HG02642 (cell line): ENCODE measurements around the gene NCAPG2.

Source experiments
- ATAC-seq: cut with Tn5 transposase; IDR thresholded peaks from one replicate; pipeline ENCODE4 v1.9.1; 2021; ENCODE audit warnings: mild to moderate bottlenecking; ENCODE audit not compliant: unreplicated experiment, poor library complexity

Gene NCAPG2

DNA sequence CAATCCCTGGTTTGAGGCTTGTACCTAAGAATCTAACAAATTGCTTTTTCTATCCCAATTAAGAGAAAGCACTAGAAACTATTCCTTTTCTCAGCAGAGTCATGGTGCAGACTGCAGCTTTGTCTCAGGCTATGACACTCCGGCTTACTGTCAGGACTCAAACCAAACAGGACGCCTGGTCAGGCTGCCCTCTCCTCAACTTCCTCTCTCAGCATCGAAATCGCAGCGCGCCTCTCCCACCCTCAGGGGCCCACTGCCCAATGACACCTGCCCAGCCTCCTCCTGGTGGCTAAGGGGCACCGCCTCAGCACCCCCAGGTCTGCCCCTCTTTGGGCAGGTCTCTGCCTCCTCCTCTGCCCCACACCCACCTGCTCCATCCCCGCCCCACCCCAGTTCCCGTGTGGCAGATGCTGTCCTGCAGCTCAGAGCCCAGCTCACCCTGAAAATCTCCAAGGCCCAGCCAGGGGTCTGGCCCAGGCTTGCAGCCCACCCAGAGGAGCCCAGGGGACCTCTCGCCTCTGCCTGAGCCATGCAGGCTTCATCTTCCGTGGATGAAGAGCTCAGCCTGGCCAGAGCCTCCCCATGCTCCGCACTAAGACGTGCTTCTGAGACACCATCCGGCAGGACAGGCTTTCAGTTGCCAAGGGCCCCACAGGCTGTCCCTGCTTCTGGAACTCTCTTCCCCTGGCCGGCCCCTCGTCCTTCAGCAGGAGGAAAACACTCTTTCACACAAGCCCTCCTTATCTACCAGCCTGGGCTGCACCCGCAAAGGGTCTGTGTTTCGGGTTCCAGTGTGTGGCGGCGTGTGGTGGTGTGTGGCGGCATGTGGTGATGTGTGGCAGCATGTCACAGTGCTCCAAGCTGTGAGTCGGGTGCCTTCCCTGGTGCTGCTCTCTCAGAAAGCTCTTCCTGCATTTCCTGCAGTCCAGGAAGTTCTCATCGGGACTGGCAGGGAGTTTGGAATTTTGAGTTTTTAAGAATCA lies 100.5 kb downstream of the NCAPG2 start:
- no peak for ATAC-seq

DNA sequence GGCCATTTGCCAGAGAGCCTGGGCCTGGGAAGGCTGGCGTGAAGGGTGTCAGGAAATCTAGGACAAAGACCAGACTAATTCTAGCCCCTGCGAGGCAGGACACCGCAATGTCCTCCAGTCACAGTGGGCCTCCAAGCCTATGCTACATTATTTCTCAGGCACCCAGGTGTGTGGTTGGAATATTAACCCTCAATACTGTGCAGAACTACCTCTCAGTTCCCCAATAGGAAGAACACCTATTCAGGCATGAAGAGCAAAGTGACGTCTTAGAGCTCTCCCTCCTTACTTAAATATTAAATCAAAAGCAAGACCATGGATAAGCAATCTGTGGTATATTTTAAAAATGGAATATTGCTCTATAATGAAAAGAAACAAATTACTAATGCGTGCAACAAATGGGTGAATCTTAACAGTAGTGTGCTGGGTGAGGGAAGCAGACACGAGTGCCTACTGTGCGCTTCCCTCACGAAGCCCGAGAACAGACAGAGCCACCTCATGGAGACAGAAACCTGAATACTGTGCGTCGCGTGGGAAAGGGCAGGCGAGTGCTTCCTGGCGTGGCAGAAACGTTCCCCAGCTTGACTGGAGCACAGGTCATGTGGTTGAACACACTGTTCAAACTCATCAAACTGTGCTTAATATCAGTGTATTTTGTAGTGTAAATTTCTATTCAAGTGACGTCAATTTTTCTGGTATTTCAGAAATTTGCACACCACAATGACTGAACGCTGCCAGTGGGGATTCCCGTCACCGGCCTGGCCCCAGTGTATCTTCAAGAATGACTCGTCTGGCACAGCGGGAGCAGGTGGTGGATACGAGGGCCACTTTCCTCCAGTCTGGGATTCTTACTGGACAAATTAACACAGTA lies 101.5 kb downstream of the NCAPG2 start:
- no peak for ATAC-seq

DNA sequence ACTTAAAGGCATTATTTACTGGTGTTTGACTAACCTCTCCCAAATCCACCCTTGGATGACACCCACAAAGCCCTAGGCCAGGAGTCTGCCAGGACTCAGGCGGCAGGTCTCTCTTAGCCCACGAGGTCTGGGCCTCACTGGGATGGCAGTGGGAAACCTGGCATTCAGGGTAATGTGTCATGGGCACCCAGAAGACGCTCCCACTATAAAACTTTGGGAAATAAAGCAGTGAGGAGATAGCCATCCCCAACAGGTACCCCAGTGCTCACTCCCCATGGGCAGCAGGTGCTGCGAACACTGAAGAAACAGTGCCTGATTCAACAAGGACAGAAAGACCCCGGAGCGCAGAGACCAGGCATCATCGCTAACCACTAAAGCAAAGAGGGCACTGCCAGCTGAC lies 102.6 kb downstream of the NCAPG2 start:
- no peak for ATAC-seq

DNA sequence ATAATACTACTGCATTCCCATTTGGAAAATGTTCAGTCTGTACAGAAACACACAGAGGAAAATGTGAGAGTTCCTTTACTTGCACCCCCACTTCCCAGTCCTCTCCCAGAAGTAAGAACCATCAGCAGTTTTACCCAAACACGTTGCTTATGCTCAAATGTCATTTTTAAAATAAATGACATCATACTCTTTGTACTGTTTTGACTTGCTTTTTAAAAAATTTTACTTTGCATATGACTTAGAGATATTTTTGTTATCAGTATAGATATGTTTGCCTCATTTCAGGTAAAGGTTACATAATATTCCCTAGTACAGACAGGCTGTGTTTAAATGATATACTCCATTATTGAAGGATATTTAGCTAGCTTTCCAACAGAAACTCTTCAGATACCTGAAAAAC lies 103.5 kb downstream of the NCAPG2 start:
- ATAC-seq = no peak

DNA sequence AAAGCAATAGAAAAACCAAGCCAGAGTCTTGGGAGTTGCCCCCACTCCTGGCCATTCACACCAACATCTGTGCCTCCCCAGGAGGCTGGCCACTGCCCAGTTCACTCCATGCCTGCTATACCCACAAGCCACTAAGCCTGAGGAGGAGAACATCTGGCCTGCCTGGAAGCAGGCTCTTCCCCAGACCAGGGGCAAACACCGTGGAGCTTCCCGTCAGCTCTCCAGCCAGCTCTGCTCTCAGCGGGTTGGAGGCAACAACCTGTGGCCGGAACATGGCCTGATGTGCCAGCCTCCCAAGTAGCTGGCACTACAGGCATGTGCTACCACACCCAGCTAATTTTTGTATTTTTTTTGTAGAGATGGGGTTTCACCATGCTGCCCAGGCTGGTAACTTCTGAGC lies 107.9 kb downstream of the NCAPG2 start:
- ATAC-seq = no peak

DNA sequence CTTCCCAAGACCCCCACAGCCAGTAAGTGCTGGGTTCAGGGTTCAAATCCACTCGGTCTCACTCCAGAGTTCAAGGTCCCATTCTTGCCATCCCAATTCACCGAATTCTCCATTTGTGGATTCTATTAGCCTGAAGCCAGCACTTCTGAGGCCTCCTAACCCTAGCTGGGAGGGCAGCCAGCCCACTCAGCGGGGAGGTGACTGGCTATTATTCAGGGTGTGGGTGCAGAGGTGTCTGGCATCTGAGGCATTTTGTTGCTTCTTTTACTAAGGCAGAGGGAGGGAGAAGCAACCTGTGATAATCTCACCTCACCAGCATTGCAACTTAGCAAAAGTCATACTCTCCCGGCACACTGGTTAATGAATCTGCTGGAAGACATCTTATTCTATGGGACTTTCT lies 108.3 kb downstream of the NCAPG2 start:
- no peak for ATAC-seq

DNA sequence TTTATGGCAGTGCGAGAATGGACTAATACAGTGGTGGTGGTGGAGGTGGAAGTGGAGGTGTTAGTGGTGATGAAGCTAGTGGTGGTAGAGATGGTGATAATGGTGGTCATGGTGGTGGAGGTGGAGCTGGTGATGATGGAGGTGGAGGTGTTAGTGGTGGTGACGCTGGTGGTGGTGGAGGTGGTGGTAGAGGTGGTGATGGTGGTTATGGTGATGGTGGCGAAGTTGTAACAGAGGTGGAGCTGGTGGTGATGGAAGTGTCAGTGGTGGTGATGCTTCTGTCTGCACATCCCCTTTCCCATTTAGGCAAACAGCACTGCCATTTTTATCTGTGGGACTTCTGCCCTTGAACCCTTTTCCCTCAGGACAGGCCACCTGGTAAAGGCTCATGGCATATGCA lies 109.5 kb downstream of the NCAPG2 start:
- no peak for ATAC-seq

DNA sequence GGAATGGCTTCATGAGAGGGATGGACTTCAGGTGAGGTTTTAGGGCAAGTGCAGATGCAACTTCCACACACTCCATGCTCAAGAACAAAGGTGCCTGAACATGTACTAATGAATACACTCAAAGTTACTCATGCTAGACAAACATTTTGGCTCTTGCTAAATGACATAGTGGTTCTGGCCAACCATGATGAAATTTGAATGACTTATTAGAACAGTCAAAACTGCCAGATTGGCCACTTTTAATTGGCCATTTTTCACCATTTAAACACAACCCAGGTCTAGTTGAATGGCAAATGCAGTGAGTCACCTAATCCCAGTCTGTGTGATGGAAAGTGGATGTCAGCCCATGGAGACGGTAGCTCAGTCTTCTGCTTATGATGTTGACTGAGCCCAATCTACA lies 112.1 kb downstream of the NCAPG2 start:
- no peak for ATAC-seq

DNA sequence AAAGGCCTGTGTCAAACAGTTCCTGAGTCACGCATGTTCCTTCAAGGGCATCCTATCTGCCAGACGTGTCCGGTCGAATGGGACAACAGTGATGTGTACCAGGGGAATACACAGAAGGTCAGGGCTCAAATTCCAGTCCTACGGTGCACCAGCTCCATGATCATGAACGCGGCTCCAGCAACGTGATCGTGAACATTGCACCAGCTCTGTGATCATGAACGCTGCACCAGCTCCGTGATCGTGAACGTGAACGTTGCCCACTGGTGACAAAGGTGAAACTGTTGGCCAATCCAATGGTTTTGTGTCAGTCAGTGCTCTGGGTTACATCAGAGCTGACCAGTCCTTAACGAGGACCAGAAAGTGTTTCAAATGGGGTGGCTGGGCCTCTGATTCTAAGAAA lies 112.7 kb downstream of the NCAPG2 start:
- no peak for ATAC-seq

DNA sequence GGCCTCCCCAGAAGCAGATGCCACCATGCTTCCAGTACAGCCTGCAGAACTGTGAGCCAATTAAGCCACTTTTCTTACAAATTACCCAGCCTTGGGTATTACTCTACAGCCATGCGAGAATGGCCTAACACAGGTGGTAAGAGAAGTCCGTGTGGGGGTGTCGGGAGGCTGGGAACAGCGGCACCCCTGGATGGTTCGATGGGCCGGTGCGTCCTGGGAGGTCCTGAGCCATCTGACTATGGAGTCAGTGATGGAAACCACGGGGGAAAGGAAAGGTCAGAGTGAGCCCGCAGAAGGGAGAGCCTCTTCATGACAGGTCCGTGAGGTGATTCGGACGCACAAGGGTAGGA lies 114.4 kb downstream of the NCAPG2 start:
- no peak for ATAC-seq

DNA sequence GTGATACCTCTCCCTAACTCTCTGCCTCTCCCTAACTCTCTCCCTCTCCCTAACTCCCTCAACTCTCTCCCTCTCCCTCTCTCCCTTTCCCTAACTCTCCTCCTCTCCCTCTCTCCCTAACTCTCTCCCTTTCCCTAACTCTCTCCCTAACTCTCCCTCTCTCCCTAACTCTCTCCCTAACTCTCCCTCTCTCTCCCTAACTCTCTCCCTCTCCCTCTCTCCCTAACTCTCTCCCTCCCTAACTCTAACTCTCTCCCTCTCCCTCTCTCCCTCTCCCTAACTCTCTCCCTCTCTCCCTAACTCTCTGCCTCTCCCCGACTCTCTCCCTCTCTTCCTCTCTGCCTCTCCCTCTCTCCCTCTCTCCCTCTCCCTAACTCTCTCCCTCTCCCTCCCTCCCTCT lies 115.0 kb downstream of the NCAPG2 start:
- ATAC-seq = no peak

DNA sequence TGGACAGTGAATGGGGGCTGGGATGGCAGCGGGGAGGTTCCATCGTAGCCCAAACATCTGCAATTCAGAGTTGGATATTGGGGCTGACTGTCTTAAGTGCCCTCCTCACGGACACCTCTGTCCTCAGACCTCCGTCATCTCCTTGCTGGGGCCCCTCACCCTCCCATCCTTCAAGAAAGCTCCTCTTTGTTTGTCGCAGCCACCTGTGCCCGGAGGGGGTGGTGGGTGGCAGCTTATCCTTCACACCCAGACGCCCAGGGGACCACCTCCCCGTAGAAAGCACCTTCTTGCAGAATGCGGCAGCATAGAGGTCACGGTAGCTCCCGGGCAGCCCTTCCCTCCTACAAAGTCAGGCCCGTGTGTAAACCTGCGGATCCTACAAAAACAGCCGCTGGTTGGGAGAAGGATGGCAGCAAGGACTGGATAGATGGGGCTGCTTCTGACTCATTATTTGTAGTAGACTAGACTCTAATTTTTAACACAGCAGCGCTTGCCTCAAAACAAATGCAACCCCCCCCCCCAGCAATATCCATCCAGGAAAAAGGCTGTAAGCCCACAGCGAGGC lies 115.6 kb downstream of the NCAPG2 start:
- no peak for ATAC-seq

DNA sequence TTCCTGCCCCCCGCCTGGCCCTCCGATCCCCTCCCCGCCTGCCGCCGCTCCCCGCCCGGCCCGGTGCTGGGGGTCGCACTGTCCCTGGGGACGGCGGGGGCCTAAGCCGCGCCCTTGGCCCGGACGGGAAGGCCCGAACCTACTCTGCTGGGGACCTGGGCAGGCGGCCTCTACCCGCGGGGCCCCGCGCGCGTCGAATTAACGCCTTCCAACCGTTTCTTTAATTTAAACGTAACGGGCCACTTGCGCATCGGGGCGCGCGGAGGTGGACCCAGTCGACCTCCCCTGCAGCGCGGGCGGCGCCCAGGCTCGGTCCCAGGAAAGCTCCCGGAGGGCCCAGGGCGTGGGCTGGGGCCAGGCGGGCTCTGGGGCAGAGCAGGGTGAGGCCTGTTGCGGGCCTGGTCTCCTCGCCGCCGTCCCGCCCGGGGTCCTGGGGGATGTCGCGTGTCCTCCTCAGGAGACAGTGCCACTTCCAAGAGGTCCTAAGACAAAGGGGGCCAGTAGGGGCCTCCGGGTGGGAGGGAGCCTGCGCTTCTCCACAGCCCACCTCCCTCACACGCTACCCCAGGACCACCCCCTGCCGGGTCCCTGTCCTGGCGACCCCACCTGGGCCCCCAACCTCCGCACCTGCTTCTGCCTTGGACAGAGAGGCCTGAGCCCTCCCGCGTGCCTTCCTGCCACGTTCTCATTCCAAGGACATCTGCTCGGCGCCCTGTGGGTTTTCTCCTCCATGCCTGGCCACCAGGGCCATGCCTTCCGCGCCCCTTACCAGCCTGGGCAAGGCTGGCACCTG lies 116.3 kb downstream of the NCAPG2 start:
- ATAC-seq = peak; percentile 18

DNA sequence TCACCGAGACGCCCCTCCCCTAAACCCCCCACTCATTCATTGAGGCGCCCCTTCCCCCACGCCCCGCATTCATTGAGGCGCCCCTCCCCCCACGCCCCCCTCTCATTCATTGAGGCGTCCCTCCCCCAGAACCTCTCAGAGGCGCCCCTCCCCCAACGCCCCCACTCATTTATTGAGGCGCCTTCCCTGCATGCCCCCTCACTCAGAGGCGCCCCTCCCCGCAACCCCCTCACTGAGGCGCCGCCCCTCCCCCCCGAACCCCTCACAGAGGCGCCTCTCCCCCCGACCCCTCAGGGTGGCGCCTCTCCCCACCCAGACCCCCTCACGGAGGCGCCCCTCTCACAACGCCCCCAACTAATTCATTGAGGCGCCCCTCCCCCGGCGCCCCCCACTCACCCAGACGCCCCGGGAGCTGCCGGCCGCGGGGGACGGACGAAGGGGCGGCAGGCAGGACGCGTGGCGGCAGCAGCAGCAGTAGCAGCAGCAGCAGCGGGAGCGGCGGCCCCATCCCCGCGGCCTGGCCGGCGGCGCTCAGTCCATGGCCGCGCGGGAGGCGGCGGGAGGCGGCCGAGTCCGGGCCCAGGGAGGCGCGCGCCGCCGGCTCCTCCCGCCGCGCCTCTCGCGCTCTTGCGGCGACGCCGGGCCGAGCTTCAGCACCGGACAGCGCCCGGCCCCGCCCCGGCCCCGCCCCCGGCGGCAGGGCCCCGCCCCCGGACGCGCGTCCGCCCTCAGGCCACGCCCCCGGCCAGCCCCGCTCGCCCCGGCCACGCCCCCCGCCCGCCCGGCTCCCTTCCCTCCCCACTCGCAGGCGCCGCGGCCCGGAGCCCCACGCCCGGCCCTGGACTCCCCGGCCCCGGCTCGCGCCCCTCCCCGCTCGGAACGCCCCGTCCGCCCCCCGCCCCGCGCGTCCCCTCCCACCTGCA lies 117.2 kb downstream of the NCAPG2 start, which contains the start of gene PTPRN2:
TSS of gene PTPRN2 (minus strand) at position 662 of the 923 bp plus-strand sequence.
- ATAC-seq = peak; percentile 84

DNA sequence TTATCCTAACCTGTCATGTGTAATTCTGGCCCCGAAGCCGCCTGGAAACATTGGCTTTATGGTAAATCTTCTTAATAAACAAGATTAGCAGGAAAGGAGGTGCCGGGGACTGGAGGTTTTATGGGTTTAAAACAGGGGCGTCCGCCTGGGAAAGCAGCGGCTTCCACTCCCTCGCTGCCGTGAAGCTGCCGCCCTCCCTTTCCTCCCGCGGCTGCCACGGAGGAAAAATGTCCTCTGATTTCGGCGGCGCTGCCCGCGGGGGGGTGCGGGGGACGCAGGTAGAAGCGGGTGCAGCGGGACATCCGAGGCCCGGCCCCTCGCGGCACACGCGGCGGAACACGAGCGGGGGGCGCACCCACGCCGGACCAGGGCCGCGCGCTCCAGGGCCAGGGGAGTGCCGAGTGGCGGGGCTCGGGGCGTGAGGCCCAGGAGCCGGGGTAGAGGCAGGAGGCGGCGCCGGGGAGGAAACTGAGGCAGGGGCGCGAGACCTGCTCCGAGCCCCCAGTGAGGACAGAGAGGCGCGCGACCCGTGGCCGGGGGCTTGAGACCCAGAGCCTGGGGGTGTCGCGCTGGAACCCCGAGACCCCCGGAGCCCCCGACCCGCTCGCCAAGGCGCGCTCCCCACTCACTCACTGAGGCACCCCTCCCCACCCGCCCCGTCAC lies 118.0 kb downstream of the NCAPG2 start:
- no peak for ATAC-seq

DNA sequence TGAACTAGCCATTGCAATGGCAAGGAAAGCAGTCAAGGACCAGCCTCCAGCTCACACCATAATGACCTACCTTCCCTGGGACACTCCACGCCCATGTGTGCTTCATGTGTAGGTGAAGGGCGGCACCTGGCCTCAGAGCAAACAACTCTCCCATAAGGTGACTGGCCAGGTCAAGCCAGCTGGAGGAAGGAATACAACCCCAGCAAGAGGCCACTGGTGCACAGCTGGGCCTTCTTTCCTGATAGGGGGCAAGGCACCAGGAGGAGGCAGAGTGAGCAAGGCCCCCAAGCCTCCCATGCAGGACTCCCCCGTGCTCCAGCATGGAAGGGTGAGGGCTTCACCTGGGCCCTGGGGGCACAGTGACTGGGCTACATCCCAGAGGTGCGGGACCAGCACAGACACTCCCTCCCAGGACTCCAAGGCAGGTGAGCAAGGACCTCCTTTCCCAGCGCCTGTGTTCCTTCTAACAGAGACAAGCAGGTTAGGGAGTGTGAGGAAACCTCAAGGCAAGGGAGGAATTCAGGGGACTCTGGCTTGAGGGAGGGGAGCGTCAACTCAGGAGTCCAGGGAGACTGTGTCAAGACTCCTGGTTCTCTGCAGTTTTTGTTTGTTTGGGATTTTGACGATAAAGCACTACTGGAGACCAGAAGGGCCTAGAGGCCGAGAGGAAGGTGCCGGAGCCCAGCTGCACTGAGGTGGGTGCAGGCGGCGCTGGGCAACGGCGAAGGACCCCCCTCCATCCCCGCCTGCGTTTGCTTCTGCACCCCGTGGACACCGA lies 118.7 kb downstream of the NCAPG2 start:
- ATAC-seq = no peak

DNA sequence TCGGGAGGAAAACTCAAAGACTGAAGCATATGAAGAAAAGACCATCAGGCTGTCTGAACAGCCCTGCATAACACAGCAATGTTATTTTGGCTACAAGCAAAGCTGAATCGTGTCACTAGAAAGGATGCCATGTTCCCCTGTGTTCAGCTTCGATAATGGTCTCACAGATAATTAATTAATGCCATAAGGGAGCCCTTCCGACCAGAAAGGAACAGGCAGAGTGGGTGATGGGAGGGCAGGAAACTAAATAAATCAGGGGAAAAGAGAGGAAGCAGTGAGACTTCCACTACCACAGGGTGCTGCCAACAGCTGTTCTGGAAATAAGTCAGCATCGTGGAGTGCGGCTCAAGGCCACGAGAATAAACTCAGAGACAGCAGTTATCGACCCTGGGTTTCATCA lies 120.2 kb downstream of the NCAPG2 start:
- ATAC-seq = no peak

DNA sequence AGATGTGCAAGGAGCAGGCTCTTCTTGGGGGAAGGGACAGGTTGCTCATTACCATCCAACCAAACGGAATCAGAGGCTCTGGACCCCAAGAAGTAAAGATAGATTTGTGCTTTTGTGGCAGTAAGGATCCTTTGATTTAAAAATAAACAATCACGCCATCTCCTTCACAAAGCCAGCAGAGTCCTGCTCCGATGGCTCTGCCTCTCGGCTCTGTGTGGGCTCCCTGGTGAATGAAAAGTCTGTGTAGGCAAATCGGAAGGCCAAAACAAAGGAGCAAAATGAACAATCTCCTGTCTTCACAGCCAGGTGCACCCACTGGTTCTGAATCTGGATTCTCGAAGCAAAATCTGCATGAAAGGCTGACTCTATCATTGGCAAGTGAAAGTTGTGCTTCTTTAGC lies 120.8 kb downstream of the NCAPG2 start:
- no peak for ATAC-seq
